OCI-LY7 (cell line): ENCODE measurements around the gene AP1M2. TPM values are rescaled to one million over a fixed set of nuclear protein-coding genes. Genes with fewer than 3 reads are reported as not detected.

Experiments used
- BruUV-seq: library from RNA; stranded (reverse); fragments of 400-500 nt; replicated peaks from 2 replicates; lab custom pipeline; 2021; lab: Mats Ljungman, UMichigan
- CTCF ChIA-PET: fragments of 300-600 bp; sonication (Branson Sonifier 250); formaldehyde crosslinking; loops from one replicate; lab custom pipeline; 2022; ENCODE audit warnings: antibody characterized with exemption; ENCODE audit not compliant: unreplicated experiment; lab: Charles Lee
- POLR2A ChIA-PET: fragments of 300-600 bp; sonication (Branson Sonifier 250); formaldehyde crosslinking; loops from one replicate; lab custom pipeline; 2022; ENCODE audit warnings: antibody characterized with exemption; lab: Charles Lee
- DNase-seq: peaks from one replicate; pipeline ENCODE4 v3.0.0-alpha.2; 2015; ENCODE audit warnings: low spot score
- H2AFZ ChIP-seq: fragments of 200-600 bp; sonication (generic), shearing (Covaris generic); 2 replicates; pipeline ENCODE4 v1.6.1; 2014; ENCODE audit warnings: mild to moderate bottlenecking, antibody characterized with exemption, low read length, moderate library complexity
- H3K27ac ChIP-seq: fragments of 200-600 bp; sonication (generic); 2 replicates; pipeline ENCODE4 v1.5.1; 2014; ENCODE audit warnings: mixed run types, low read depth, mild to moderate bottlenecking, moderate library complexity, low read length, inconsistent platforms; ENCODE audit not compliant: poor library complexity, severe bottlenecking
- H3K36me3 ChIP-seq: fragments of 200-600 bp; sonication (generic); 2 replicates; pipeline ENCODE4 v1.6.1; 2014; ENCODE audit warnings: mild to moderate bottlenecking, antibody characterized with exemption, low read length, moderate library complexity, mixed read lengths; ENCODE audit not compliant: insufficient read depth
- H3K4me1 ChIP-seq: fragments of 200-600 bp; sonication (generic); 2 replicates; pipeline ENCODE4 v1.5.1; 2014; ENCODE audit warnings: mild to moderate bottlenecking, low read length; ENCODE audit not compliant: insufficient read depth, poor library complexity, severe bottlenecking
- H3K4me2 ChIP-seq: fragments of 200-600 bp; sonication (generic); 2 replicates; pipeline ENCODE4 v1.6.1; 2014; ENCODE audit warnings: mild to moderate bottlenecking, low read length
- H3K4me3 ChIP-seq: fragments of 200-600 bp; sonication (generic); 2 replicates; pipeline ENCODE4 v1.5.1; 2014; ENCODE audit warnings: mild to moderate bottlenecking, low read depth, low read length; ENCODE audit not compliant: poor library complexity, severe bottlenecking
- H3K79me2 ChIP-seq: fragments of 200-600 bp; sonication (generic); 2 replicates; pipeline ENCODE4 v1.6.1; 2016; ENCODE audit warnings: low read depth, mild to moderate bottlenecking, low read length, moderate library complexity, mixed read lengths; ENCODE audit not compliant: insufficient read depth
- H3K9me2 ChIP-seq: fragments of 200-600 bp; sonication (generic); 2 replicates; pipeline ENCODE4 v1.6.1; 2016; ENCODE audit warnings: mild to moderate bottlenecking, low read length, mixed read lengths; ENCODE audit not compliant: insufficient read depth
- H3K9me3 ChIP-seq: fragments of 200-600 bp; sonication (generic); 2 replicates; pipeline ENCODE4 v1.6.1; 2014; ENCODE audit warnings: mild to moderate bottlenecking, mixed run types, low read length, mixed read lengths
- H4K20me1 ChIP-seq: fragments of 200-600 bp; sonication (generic); 2 replicates; pipeline ENCODE4 v1.6.1; 2014; ENCODE audit warnings: mild to moderate bottlenecking, antibody characterized with exemption, low read length, moderate library complexity, mixed read lengths; ENCODE audit not compliant: insufficient read depth
- EZH2phosphoT487 ChIP-seq: fragments of 200-600 bp; sonication (generic); IDR thresholded peaks from 2 replicates; pipeline ENCODE4 v1.6.1; 2018; ENCODE audit warnings: low read depth, borderline replicate concordance, mild to moderate bottlenecking, mixed run types, antibody characterized with exemption, low read length, moderate library complexity, mixed read lengths
- intact Hi-C: fragments of 100-400 bp; cut with micrococcal nuclease; formaldehyde crosslinking; loops from one replicate; pipeline ENCODE4 v1.10.0; 2022; ENCODE audit not compliant: unreplicated experiment
- total RNA-seq, 2 experiments: library from RNA; depleted of rRNA in 1 of 2; stranded (reverse); fragments of >200 nt in 1 of 2; shearing (Covaris generic) in 1 of 2; gene quantifications; 2 replicates each; pipeline ENCODE4 v1.2.3, GENCODE V29; 2014 to 2022
- TF ChIP-seq, protein P1 (sequence below): fragments of 200-600 bp; sonication (generic); conservative IDR thresholded peaks from 2 replicates; pipeline ENCODE4 v1.5.1; 2014; ENCODE audit warnings: mild to moderate bottlenecking, antibody characterized with exemption, low read length, moderate library complexity, mixed read lengths

The AP1M2 gene
- total RNA-seq, 2 experiments from 2014 or later, result 0.44 TPM; not detected in 1

DNA sequence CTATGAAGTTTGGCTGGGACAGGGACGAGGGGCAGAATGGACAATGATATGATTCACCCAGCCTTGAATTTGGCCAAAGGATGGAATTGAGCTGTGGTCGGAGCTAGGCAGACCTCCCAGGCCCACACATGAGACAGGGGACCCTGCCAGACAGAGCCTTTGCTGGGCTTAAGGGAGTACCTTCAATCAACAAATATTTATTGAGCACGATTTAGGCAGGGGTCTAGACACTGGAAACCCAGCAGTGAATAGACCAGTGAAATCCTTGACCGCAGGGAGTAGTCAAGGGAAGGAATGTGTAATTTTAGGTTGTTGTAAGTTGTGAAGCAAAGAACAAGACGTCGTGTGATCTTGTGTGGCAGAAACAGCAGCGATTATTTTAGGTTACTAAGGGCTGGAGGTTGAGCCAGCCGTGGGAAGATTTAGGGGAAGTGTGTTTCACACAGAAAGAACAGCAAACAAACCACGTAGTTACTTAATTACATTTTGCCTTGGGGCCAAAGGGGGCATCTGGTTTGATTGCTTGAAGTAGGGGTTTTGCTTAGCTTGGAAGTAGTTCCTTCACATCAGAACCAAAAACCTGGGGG, 16.9 kb upstream of the AP1M2 start:
- Histone ChIP-seq H3K27ac (peak overlapping the region; percentile 93), H3K36me3 (peaks cover 19% of the 10 kb centered on the region; the same call in 1 of the 2 replicates), H4K20me1 (0 out of 2 replicates have a peak, but pooled peaks cover 3% of the 10 kb centered on the region), H3K9me3 (no peaks in the 10 kb centered on the region), H3K79me2 (peaks cover 58% of the 10 kb centered on the region), H3K4me1 (peaks cover 44% of the 10 kb centered on the region), H3K9me2 (no peaks in the 10 kb centered on the region), H2AFZ (no peak overlapping the region), H3K4me2 (peak overlapping the region; percentile 97), H3K4me3 (peak overlapping the region; percentile 93)
- peak; percentile 56 for DNase-seq
- CTCF ChIA-PET, result interaction anchor here (1.0 kb wide), 1 partner anchor 22 kb away, joined by 5 read pairs; no protein-coding TSS in a partner anchor
- BruUV-seq, result TSS peak; percentile 68
- intact Hi-C loops, result loop anchor here (2.0 to 5.0 kb wide), 2 partner anchors 23 to 367 kb away; no protein-coding TSS in a partner anchor
- POLR2A ChIA-PET, result interaction anchor here (0.5 to 3.4 kb wide), 6 partner anchors 9 to 61 kb away, joined by 3 to 22 read pairs (median 4); no protein-coding TSS in a partner anchor
- TF ChIP-seq, protein P1, sequence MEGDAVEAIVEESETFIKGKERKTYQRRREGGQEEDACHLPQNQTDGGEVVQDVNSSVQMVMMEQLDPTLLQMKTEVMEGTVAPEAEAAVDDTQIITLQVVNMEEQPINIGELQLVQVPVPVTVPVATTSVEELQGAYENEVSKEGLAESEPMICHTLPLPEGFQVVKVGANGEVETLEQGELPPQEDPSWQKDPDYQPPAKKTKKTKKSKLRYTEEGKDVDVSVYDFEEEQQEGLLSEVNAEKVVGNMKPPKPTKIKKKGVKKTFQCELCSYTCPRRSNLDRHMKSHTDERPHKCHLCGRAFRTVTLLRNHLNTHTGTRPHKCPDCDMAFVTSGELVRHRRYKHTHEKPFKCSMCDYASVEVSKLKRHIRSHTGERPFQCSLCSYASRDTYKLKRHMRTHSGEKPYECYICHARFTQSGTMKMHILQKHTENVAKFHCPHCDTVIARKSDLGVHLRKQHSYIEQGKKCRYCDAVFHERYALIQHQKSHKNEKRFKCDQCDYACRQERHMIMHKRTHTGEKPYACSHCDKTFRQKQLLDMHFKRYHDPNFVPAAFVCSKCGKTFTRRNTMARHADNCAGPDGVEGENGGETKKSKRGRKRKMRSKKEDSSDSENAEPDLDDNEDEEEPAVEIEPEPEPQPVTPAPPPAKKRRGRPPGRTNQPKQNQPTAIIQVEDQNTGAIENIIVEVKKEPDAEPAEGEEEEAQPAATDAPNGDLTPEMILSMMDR, result no peak
- no peak for TF ChIP-seq EZH2phosphoT487

DNA sequence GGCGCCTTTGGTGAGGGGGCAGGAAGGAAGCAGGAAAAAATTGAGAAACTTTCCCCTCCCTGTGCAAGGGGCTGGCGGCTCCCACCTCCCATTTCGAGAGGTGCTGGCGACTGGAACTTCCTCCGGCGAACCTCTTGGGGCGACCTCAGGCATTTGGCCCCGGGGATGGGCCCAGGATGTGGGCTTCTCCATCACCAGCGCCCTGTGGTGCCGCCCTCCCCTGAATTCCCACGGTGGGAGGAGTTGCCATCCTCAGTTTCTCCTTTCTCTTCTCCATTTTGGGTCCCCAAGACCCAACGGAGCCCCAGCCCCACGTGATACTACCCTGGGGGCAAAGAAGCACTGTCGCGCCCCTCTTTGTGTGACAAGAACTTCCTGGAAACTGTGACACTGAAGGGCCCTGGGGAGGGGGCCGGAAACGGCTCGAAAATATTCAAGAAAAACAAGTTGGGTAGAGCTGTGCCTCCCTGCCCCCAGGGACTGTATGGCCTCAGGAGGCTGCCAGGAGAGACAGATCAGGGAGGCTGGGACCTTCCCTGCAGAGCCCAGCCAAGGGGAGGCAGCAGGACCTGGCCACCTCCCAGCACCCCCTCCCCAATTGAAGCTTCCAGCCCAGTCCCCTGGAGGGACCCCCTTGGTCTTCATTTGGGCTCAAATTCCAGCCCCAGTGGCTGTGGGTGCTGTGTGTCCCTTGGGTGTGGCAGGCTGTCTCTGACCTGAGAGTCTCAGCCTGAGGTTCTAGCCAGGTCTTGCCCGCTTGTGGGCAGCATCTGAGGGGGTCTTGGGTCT, 16.2 kb upstream of the AP1M2 start:
- H3K4me2 ChIP-seq, result peak overlapping the region; percentile 97
- H4K20me1 ChIP-seq, result 0 out of 2 replicates have a peak, but pooled peaks cover 3% of the 10 kb centered on the region
- POLR2A ChIA-PET, result interaction anchor here (0.6 to 3.4 kb wide), 5 partner anchors 8 to 61 kb away, joined by 3 to 22 read pairs (median 6); no protein-coding TSS in a partner anchor
- H3K4me3 ChIP-seq, result peak overlapping the region; percentile 93
- CTCF ChIA-PET, result no interaction called here
- no peak overlapping the region for H2AFZ ChIP-seq
- peaks cover 18% of the 10 kb centered on the region; the same call in 1 of the 2 replicates for H3K36me3 ChIP-seq
- TF ChIP-seq, protein P1, result peak; percentile 28; the same call in 1 of the 2 replicates
- TF ChIP-seq EZH2phosphoT487, result no peak
- H3K4me1 ChIP-seq, result peaks cover 46% of the 10 kb centered on the region
- intact Hi-C loops, result loop anchor here (2.0 to 5.0 kb wide), 2 partner anchors 22 to 366 kb away; no protein-coding TSS in a partner anchor
- TSS peak; percentile 97 for BruUV-seq
- H3K9me3 ChIP-seq, result no peaks in the 10 kb centered on the region
- peaks cover 52% of the 10 kb centered on the region for H3K79me2 ChIP-seq
- no peaks in the 10 kb centered on the region for H3K9me2 ChIP-seq
- peak; percentile 94 for DNase-seq
- H3K27ac ChIP-seq, result peak overlapping the region; percentile 93
